ENCODE results near the gene RPS2. TPM values are rescaled to one million over a fixed set of nuclear protein-coding genes. Genes with fewer than 3 reads are reported as not detected.
"Not testable (repeated sequence)": the region's sequence is repeated elsewhere in the genome, so short reads cannot be mapped to it uniquely, and the experiment has no call there.

RPS2 gene
- total RNA-seq (1,000 to 10,000 TPM; 2,828 to 2,894 TPM), polyA plus RNA-seq (1,000 to 10,000 TPM; 6,382 to 6,826 TPM)

DNA sequence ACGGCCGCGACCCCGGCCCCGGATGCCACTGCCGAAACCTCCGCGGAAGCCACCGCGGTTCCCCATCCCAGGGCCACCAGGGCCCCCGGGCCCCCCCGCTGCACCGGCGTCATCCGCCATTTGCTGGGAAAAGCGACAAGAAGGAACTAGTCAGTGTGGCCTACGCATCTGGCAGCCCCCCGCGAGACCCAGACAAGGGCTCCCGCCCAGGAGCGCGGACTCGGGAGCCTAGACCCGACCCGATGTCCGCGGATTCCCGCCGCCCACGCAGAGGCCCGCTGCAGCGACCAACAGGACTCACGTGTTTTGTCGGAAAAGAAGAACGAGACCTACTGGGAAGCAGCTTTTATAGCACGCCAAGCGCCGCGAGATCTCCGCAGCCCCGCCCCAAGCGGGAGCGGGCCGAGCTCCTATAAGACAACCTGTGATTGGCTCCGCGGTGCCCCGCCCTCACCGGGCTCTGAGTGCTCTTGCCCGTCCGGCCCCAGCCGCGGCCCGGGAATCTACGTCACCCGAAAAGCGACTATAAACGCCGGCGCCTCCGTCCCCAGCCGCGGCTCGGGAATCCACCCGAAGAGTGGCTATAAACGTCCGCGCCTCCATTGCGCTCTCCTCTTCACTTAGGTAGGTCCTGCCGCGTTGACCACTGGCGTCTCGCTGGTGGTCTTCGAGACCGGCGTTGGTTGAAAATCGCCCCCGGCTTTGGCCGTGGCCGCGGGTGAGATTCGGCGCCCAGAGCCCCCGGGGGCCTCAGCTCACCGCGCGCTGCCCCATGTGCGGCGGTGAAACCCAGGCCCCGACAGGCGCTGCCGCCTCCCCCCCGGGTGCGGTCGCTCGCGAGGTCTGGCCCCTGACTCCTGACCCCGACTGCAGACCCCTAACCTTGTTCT lies at the start of gene RPS2:
RPS2 (minus strand) TSS at position 321 of the 890 bp plus-strand sequence; CDS start at position 120, 201 bp downstream.
- intact Hi-C loops (cut with micrococcal nuclease) = loop anchor here (1.0 to 2.0 kb wide), 3 partner anchors 8 to 191 kb away; partner anchors contain the start of genes TBL3 and TRAF7
- peaks cover 50% of the 10 kb centered on the region for H3K4me1 ChIP-seq (ENCODE audit: insufficient read depth, low read length)

DNA sequence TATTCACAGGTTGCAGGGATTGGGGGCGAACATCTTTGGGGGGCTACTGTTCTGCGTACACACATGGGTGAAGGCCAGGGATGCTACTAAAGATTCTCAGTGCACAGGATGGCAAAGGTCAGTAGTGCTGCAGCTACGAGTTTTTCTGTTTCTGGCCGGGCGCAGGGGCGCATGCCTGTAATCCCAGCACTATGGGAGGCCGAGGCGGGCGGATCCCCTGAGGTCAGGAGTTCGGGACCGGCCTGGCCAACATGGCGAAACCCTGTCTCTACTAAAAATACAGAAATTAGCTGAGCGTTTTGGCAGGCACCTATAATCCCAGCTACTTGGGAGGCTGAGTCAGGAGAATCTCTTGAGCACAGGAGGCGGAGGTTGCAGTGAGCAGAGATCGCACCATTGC lies 48.9 kb upstream of the RPS2 start:
- Histone ChIP-seq H3K9me3 (ENCODE audit: control insufficient read depth in 1 of 2, low read length in 2 of 2) (no peaks in the 10 kb centered on the region), H3K27ac (ENCODE audit: low read depth, low read length) (no peak overlapping the region), H3K4me1 (ENCODE audit: insufficient read depth, low read length) (peaks cover 16% of the 10 kb centered on the region), H3K27me3 (ENCODE audit: insufficient read depth, low read length) (no peaks in the 10 kb centered on the region), H3K4me3 (ENCODE audit: low read length in 2 of 2) (no peak overlapping the region), H3K36me3 (ENCODE audit: insufficient read depth, low read length) (no peaks in the 10 kb centered on the region)
- intact Hi-C loops (cut with micrococcal nuclease) = no loop called here
- no peak for DNase-seq
- Mint-ChIP-seq H3K4me3 (no peak overlapping the region), H3K27ac (no peak overlapping the region), H3K9me3 (no peaks in the 10 kb centered on the region), H3K27me3 (peaks cover 1 to 3% of the 10 kb centered on the region in 2 donors), H3K36me3 (peaks cover 0 to 2% of the 10 kb centered on the region in 2 donors), H3K4me1 (peaks cover 8 to 13% (median 9%) of the 10 kb centered on the region in 4 donors)
- ChIA-PET CTCF (ENCODE audit: partially characterized antibody) (interaction anchor here (0.9 to 2.5 kb wide), 5 partner anchors 9 to 141 kb away, joined by 3 to 11 read pairs (median 7); no protein-coding TSS in a partner anchor), POLR2A (ENCODE audit: partially characterized antibody) (interaction anchor here (2.2 kb wide), 1 partner anchor 141 kb away, joined by 6 read pairs; the partner anchor contains the start of gene TRAF7)

More for the DNA sequence above, at the start of gene RPS2:
- Histone ChIP-seq H3K9me3 (ENCODE audit: control insufficient read depth in 1 of 2, low read length in 2 of 2) (no peaks in the 10 kb centered on the region), H3K27ac (ENCODE audit: low read depth, low read length) (peak within 1 kb of the TSS; percentile 97), H3K36me3 (ENCODE audit: insufficient read depth, low read length) (peaks cover 18% of the 10 kb centered on the region), H3K27me3 (ENCODE audit: insufficient read depth, low read length) (no peaks in the 10 kb centered on the region), H3K4me3 (ENCODE audit: low read length in 2 of 2) (peak within 1 kb of the TSS; percentile 78 to 86)
- CTCF ChIA-PET (ENCODE audit: partially characterized antibody) = interaction anchor here (0.9 to 1.4 kb wide), 5 partner anchors 9 to 190 kb away, joined by 3 to 5 read pairs (median 4); partner anchors contain the start of genes MSRB1 and TRAF7
- H3K4me1 Mint-ChIP-seq = peaks cover 28 to 59% (median 42%) of the 10 kb centered on the region in 4 donors
- H3K36me3 Mint-ChIP-seq = peaks cover 21 to 49% of the 10 kb centered on the region in 2 donors
- peak within 1 kb of the TSS; percentile 97 to 99 (median 98) for H3K27ac Mint-ChIP-seq
- peaks cover 0 to 5% (median 0%) of the 10 kb centered on the region in 8 donors for H3K9me3 Mint-ChIP-seq
- peak within 1 kb of the TSS; percentile 91 to 97 (median 94) for H3K4me3 Mint-ChIP-seq
- no peaks in the 10 kb centered on the region for H3K27me3 Mint-ChIP-seq
- POLR2A ChIA-PET (ENCODE audit: partially characterized antibody) = interaction anchor here (0.6 to 9.4 kb wide), 45 partner anchors 9 to 1640 kb away, joined by 3 to 99 read pairs (median 4); partner anchors contain the start of genes AMDHD2, CRAMP1, ECI1 and EME2
- peak; percentile 97 to 99 (median 99) for DNase-seq

DNA sequence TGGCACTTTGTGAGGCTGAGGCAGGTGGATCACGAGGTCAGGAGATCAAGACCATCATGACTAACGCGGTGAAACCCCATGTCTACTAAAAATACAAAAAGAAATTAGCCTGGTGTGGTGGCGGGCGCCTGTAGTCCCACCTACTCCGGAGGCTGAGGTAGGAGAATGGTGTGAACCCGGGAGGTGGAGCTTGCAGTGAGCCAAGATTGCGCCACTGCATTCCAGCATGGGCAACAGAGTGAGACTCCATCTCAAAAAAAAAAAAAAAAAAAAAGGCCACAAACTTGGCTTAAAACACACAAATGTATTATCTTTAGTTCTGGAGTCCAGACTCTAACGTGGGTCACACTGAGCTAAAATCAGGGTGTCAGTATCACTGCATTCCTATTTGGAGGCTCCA lies 47.1 kb upstream of the RPS2 start:
- intact Hi-C loops (cut with micrococcal nuclease) = not testable (repeated sequence)

DNA sequence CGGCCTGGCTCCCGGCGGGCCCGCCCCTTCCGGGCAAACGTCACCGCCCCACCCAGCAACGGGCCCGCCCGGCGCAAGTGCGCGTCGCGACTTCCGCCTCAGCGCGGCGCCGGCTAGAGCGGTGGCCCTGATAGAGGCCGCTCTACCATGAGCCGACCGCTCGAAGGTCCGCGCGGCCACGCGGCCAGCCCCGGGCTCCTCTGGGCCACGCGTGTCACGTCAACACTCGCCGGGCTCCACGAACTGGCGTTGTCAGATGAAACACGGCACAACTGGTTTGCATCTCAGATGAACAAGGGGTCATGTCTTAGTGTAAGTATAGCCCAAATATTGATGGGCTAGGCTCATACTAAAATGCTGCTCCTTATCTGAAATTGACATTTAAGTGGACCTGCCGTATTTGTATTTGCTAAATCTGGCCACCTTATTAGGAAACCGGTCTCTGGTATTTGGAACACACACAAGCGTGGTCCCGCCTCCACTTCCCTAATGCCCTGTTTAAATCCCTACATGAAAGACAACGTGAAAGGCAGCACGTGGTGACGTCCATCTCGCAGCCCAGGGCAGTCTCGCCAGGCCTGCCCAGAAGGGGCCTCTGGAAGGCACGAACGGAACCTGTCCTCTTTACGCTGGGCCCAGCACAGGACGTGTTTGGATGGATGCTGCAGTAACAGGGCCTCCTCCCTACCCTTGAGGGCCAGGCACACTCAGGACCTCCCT lies 45.3 kb upstream of the RPS2 start, which contains the start of gene ZNF598:
ZNF598 (minus strand) TSS at position 31 of the 720 bp plus-strand sequence.
- intact Hi-C loops (cut with micrococcal nuclease) = loop anchor here (1.0 to 5.0 kb wide), 2 partner anchors 18 to 37 kb away; partner anchors contain the start of genes NTHL1 and TSC2
- H3K9me3 Mint-ChIP-seq = no peaks in the 10 kb centered on the region
- H3K27me3 Mint-ChIP-seq = no peaks in the 10 kb centered on the region
- Histone ChIP-seq H3K27ac (ENCODE audit: low read depth, low read length) (peak within 1 kb of the TSS; percentile 93), H3K4me1 (ENCODE audit: insufficient read depth, low read length) (peaks cover 39% of the 10 kb centered on the region), H3K27me3 (ENCODE audit: insufficient read depth, low read length) (no peaks in the 10 kb centered on the region), H3K36me3 (ENCODE audit: insufficient read depth, low read length) (no peaks in the 10 kb centered on the region), H3K4me3 (ENCODE audit: low read length in 2 of 2) (peak within 1 kb of the TSS; percentile 62 to 91), H3K9me3 (ENCODE audit: control insufficient read depth in 1 of 2, low read length in 2 of 2) (no peaks in the 10 kb centered on the region)
- DNase-seq = peak; percentile 76 to 82 (median 80)
- POLR2A ChIA-PET (ENCODE audit: partially characterized antibody) = interaction anchor here (1.0 to 3.0 kb wide), 7 partner anchors 18 to 145 kb away, joined by 3 to 29 read pairs (median 5); partner anchors contain the start of genes MSRB1, PKD1, RPS2 and SYNGR3
- H3K36me3 Mint-ChIP-seq = peaks cover 0 to 6% of the 10 kb centered on the region in 2 donors
- H3K27ac Mint-ChIP-seq = peak within 1 kb of the TSS; percentile 92 to 98 (median 98)
- CTCF ChIA-PET (ENCODE audit: partially characterized antibody) = no interaction called here
- H3K4me3 Mint-ChIP-seq = peak within 1 kb of the TSS; percentile 88 to 95 (median 92)
- H3K4me1 Mint-ChIP-seq = peaks cover 23 to 44% (median 33%) of the 10 kb centered on the region in 4 donors

More for the DNA sequence above, 47.1 kb upstream of the RPS2 start:
- POLR2A ChIA-PET (ENCODE audit: partially characterized antibody) = interaction anchor here (0.6 to 1.5 kb wide), 3 partner anchors 143 to 1483 kb away, joined by 3 read pairs; partner anchors contain the start of gene TRAF7
- CTCF ChIA-PET (ENCODE audit: partially characterized antibody) = interaction anchor here (0.7 to 2.5 kb wide), 3 partner anchors 8 to 143 kb away, joined by 3 to 11 read pairs (median 6); no protein-coding TSS in a partner anchor
- not testable (repeated sequence) for DNase-seq; H3K27me3 ChIP-seq (ENCODE audit: insufficient read depth, low read length); H3K9me3 Mint-ChIP-seq; H3K9me3 ChIP-seq (ENCODE audit: control insufficient read depth in 1 of 2, low read length in 2 of 2); H3K4me3 ChIP-seq (ENCODE audit: low read length in 2 of 2); H3K36me3 Mint-ChIP-seq; H3K27ac ChIP-seq (ENCODE audit: low read depth, low read length); H3K27me3 Mint-ChIP-seq; H3K4me3 Mint-ChIP-seq; H3K36me3 ChIP-seq (ENCODE audit: insufficient read depth, low read length)
- peak overlapping the region in 1 of 7 donors; percentile 60 for H3K27ac Mint-ChIP-seq
- H3K4me1 Mint-ChIP-seq = peaks cover 18 to 31% (median 24%) of the 10 kb centered on the region in 4 donors
- peaks cover 34% of the 10 kb centered on the region for H3K4me1 ChIP-seq (ENCODE audit: insufficient read depth, low read length)

DNA sequence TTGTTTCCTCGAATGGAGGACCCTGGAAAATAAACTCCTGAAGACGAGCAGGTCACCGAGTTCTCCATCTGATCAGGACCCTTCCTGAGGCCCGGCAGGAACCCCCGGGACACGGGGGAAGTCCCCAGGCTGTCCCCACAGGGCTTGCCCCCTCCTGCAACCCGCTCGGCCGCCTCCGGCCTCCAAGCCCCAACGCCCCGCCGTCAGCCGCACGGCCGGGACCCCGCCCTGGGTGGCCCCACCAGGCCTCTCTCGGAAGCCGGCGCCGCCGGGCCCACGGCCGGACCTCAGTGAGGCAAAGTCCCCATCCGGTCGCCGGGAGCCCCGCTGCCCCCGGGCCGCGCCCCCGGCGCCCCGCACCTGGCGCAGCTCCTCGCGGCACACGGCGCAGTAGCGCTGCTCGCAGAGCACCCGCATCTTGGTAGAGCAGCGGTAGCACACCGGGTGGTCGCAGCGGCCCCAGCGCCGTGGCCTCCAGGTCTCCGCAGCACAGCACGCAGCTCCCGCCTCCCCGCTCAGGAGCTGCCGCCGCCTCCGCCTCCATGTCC lies 44.6 kb upstream of the RPS2 start:
- Histone ChIP-seq H3K27ac (ENCODE audit: low read depth, low read length) (peak overlapping the region; percentile 89), H3K4me1 (ENCODE audit: insufficient read depth, low read length) (peaks cover 42% of the 10 kb centered on the region), H3K27me3 (ENCODE audit: insufficient read depth, low read length) (no peaks in the 10 kb centered on the region), H3K36me3 (ENCODE audit: insufficient read depth, low read length) (no peaks in the 10 kb centered on the region), H3K9me3 (ENCODE audit: control insufficient read depth in 1 of 2, low read length in 2 of 2) (no peaks in the 10 kb centered on the region), H3K4me3 (ENCODE audit: low read length in 2 of 2) (peak overlapping the region; percentile 61 to 72)
- Mint-ChIP-seq H3K9me3 (no peaks in the 10 kb centered on the region), H3K4me3 (peak overlapping the region; percentile 79 to 90 (median 85)), H3K4me1 (peaks cover 23 to 45% (median 34%) of the 10 kb centered on the region in 4 donors), H3K36me3 (peaks cover 0 to 7% of the 10 kb centered on the region in 2 donors), H3K27ac (peak overlapping the region; percentile 83 to 93 (median 89)), H3K27me3 (no peaks in the 10 kb centered on the region)
- DNase-seq = peak in 1 of 5 donors; percentile 18
- intact Hi-C loops (cut with micrococcal nuclease) = loop anchor here (1.0 to 5.0 kb wide), 2 partner anchors 17 to 38 kb away; partner anchors contain the start of genes NTHL1 and TSC2
- POLR2A ChIA-PET (ENCODE audit: partially characterized antibody) = interaction anchor here (0.6 to 3.0 kb wide), 12 partner anchors 18 to 465 kb away, joined by 3 to 29 read pairs (median 4); partner anchors contain the start of genes MSRB1, PKD1, RPS2 and SYNGR3
- CTCF ChIA-PET (ENCODE audit: partially characterized antibody) = interaction anchor here (1.7 to 2.0 kb wide), 2 partner anchors 13 to 131 kb away, joined by 6 to 11 read pairs; no protein-coding TSS in a partner anchor

DNA sequence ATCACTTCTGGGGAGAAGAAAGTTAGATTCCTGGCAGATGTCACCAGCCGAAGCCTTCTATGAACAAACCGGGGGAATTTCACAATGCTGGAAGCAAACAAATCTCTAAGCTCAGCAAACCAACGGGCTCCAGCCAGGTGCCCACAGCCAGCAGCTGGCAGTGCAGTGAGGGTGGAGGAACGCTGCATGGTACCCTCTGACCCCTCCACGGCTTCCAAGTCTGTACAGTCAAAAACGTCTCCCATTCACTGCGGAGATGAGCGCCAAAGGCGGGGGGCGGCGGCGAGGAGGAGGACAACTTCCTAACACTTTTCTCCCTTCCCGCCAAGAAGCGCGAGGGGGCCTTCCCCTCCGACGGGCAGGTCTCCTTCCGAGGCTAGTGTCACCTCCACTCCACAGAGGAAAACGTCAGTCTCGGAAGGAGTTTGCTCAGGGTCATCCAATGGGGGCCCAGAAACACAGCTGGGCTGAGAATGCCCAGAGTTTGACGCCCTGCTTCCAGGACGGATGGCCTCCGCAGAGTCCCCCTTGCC lies 44.1 kb upstream of the RPS2 start:
- Histone ChIP-seq H3K36me3 (ENCODE audit: insufficient read depth, low read length) (no peaks in the 10 kb centered on the region), H3K4me1 (ENCODE audit: insufficient read depth, low read length) (peaks cover 48% of the 10 kb centered on the region), H3K9me3 (ENCODE audit: control insufficient read depth in 1 of 2, low read length in 2 of 2) (no peaks in the 10 kb centered on the region), H3K4me3 (ENCODE audit: low read length in 2 of 2) (peak overlapping the region; percentile 61 to 72), H3K27ac (ENCODE audit: low read depth, low read length) (peak overlapping the region; percentile 89), H3K27me3 (ENCODE audit: insufficient read depth, low read length) (no peaks in the 10 kb centered on the region)
- peak in 1 of 5 donors; percentile 24 for DNase-seq
- Mint-ChIP-seq H3K9me3 (no peaks in the 10 kb centered on the region), H3K4me3 (peak overlapping the region; percentile 79 to 90 (median 85)), H3K27me3 (no peaks in the 10 kb centered on the region), H3K36me3 (peaks cover 0 to 7% of the 10 kb centered on the region in 2 donors), H3K27ac (peak overlapping the region; percentile 83 to 93 (median 89)), H3K4me1 (peaks cover 23 to 51% (median 34%) of the 10 kb centered on the region in 4 donors)
- intact Hi-C loops (cut with micrococcal nuclease) = loop anchor here (1.0 to 5.0 kb wide), 2 partner anchors 16 to 39 kb away; partner anchors contain the start of genes NTHL1 and TSC2
- POLR2A ChIA-PET (ENCODE audit: partially characterized antibody) = interaction anchor here (0.6 to 3.0 kb wide), 12 partner anchors 13 to 182 kb away, joined by 3 to 29 read pairs (median 4); partner anchors contain the start of genes FAHD1, HAGH, MSRB1 and PKD1
- CTCF ChIA-PET (ENCODE audit: partially characterized antibody) = interaction anchor here (1.7 to 2.0 kb wide), 2 partner anchors 14 to 131 kb away, joined by 6 to 11 read pairs; no protein-coding TSS in a partner anchor

Measured in CD4-positive, alpha-beta memory T cell (primary cell).